ENCODE results near the gene SAP30BP. TPM values are rescaled to one million over a fixed set of nuclear protein-coding genes. Genes with fewer than 3 reads are reported as not detected.

SAP30BP gene
- total and polyA plus RNA-seq, 8 donors, result 22.4 to 106 (median 37.7) TPM

GRCh38 chr17:75645501-75645888, 21.6 kb upstream of the SAP30BP start:
- H3K27ac ChIP-seq, result peak overlapping the region; percentile 95 to 99 (median 96)
- FAIRE-seq, result no peak
- WGBS, 2 donors, result 35 to 42% methylated on average over 7 of the region's 7 CpGs
- intact Hi-C loops (cut with DNase I), result no loop called here
- peak overlapping the region in 1 of 4 donors; percentile 35 for H3K4me3 ChIP-seq
- H3K4me1 ChIP-seq, result peaks cover 12 to 21% (median 13%) of the 10 kb centered on the region in 3 donors
- H3K27me3 ChIP-seq, result no peaks in the 10 kb centered on the region
- H3K9me3 ChIP-seq, result no peaks in the 10 kb centered on the region
- peak in 3 of 6 donors; percentile 45 to 64 (median 45) for DNase-seq
- peaks cover 0 to 10% (median 3%) of the 10 kb centered on the region in 3 donors for H3K36me3 ChIP-seq
- peak; percentile 32 to 72 (median 57) for ATAC-seq
- TF ChIP-seq CTCF (IDR thresholded peaks at IDR 0.05), result no peak

- Histone ChIP-seq H3K27me3 (no peaks in the 10 kb centered on the region), H3K4me1 (peaks cover 12 to 21% (median 13%) of the 10 kb centered on the region in 3 donors)
These were observed 21.1 kb upstream of the SAP30BP start for GRCh38 chr17:75645889-75646637.

GRCh38 chr17:75646638-75646992, 20.5 kb upstream of the SAP30BP start:
- Histone ChIP-seq H3K4me3 (peak overlapping the region in 2 of 4 donors; percentile 21 to 35), H3K36me3 (peaks cover 0 to 11% (median 7%) of the 10 kb centered on the region in 3 donors), H3K4me1 (peaks cover 12 to 21% (median 13%) of the 10 kb centered on the region in 3 donors), H3K27ac (peak overlapping the region; percentile 95 to 99 (median 96)), H3K27me3 (no peaks in the 10 kb centered on the region), H3K9me3 (no peaks in the 10 kb centered on the region)
- DNase-seq (peak in 1 of 6 donors; percentile 43), ATAC-seq (peak in 2 of 4 donors; percentile 1 to 9), FAIRE-seq (no peak)
- no peak for TF ChIP-seq CTCF (IDR thresholded peaks at IDR 0.05)
- WGBS, 2 donors, result 61 to 70% methylated on average over 6 of the region's 6 CpGs
- intact Hi-C loops (cut with DNase I), result no loop called here

More at GRCh38 chr17:75645889-75646637, 21.1 kb upstream of the SAP30BP start:
- FAIRE-seq, result no peak
- Histone ChIP-seq H3K9me3 (no peaks in the 10 kb centered on the region), H3K36me3 (peaks cover 0 to 11% (median 7%) of the 10 kb centered on the region in 3 donors), H3K27ac (peak overlapping the region; percentile 95 to 99 (median 96)), H3K4me3 (peak overlapping the region in 2 of 4 donors; percentile 21 to 35)
- DNase-seq, result peak; percentile 86 to 97 (median 93)
- ATAC-seq, result peak; percentile 95 to 96 (median 96)
- intact Hi-C loops (cut with DNase I), result no loop called here
- WGBS, 2 donors, result 12 to 13% methylated on average over 17 of the region's 17 CpGs
- no peak for TF ChIP-seq CTCF (IDR thresholded peaks at IDR 0.05)

- DNase-seq (peak in 2 of 6 donors; percentile 64), ATAC-seq (no peak), FAIRE-seq (no peak)
- Histone ChIP-seq H3K9me3 (no peaks in the 10 kb centered on the region), H3K4me1 (peaks cover 12 to 21% (median 13%) of the 10 kb centered on the region in 3 donors), H3K27ac (peak overlapping the region; percentile 95 to 99 (median 96)), H3K27me3 (no peaks in the 10 kb centered on the region), H3K36me3 (peaks cover 0 to 11% (median 7%) of the 10 kb centered on the region in 3 donors), H3K4me3 (peak overlapping the region in 2 of 4 donors; percentile 21 to 35)
- WGBS, 2 donors, result 80 to 88% methylated on average over 7 of the region's 7 CpGs
- no peak for TF ChIP-seq CTCF (IDR thresholded peaks at IDR 0.05)
- intact Hi-C loops (cut with DNase I), result no loop called here
These were observed 20.1 kb upstream of the SAP30BP start for GRCh38 chr17:75647061-75647460.

- H3K4me1 ChIP-seq, result peaks cover 12 to 21% (median 13%) of the 10 kb centered on the region in 3 donors
- intact Hi-C loops (cut with DNase I), result no loop called here
- ATAC-seq (no peak), FAIRE-seq (no peak), DNase-seq (peak in 1 of 6 donors; percentile 25)
- H3K27ac ChIP-seq, result peak overlapping the region in 2 of 4 donors; percentile 95 to 99
- H3K27me3 ChIP-seq, result no peaks in the 10 kb centered on the region
- no peak for TF ChIP-seq CTCF (IDR thresholded peaks at IDR 0.05)
- no peak overlapping the region for H3K4me3 ChIP-seq
- H3K36me3 ChIP-seq, result peaks cover 0 to 11% (median 7%) of the 10 kb centered on the region in 3 donors
- no peaks in the 10 kb centered on the region for H3K9me3 ChIP-seq
- 97 to 99% methylated on average over 7 of the region's 7 CpGs for WGBS, 2 donors
These were observed 19.2 kb upstream of the SAP30BP start for GRCh38 chr17:75647921-75648320.
